GM12878 (cell line): ENCODE data around the gene RHBDF2. TPM values are rescaled to one million over a fixed set of nuclear protein-coding genes. Genes with fewer than 3 reads are reported as not detected.

Source experiments
- BACH1 ChIP-seq: fragments of 450-650 bp; IDR thresholded peaks from 2 replicates; pipeline ENCODE4 v1.6.1; 2017; ENCODE audit warnings: mild to moderate bottlenecking, borderline replicate concordance
- EGR1 ChIP-seq, 2 experiments: IDR thresholded peaks; 1 replicate in 1 of 2; 2 replicates in 1 of 2; pipeline ENCODE4 v1.6.1; 2011 to 2012; ENCODE audit warnings: low read depth in 2 of 2, low read length in 2 of 2, borderline replicate concordance in 1 of 2, mild to moderate bottlenecking in 1 of 2, moderate library complexity in 1 of 2
- HCFC1 ChIP-seq: fragments of 150-350 bp; IDR thresholded peaks from 2 replicates; pipeline ENCODE4 v1.6.1; 2014; ENCODE audit warnings: low read length
- HDGF ChIP-seq: fragments of 450-650 bp; IDR thresholded peaks from 2 replicates; pipeline ENCODE4 v1.6.1; 2016; ENCODE audit warnings: antibody characterized with exemption
- MLLT1 ChIP-seq: fragments of 450-650 bp; IDR thresholded peaks from 2 replicates; pipeline ENCODE4 v1.6.1; 2016; ENCODE audit warnings: mild to moderate bottlenecking
- MYB ChIP-seq: fragments of 150-350 bp; IDR thresholded peaks from 2 replicates; pipeline ENCODE4 v1.6.1; 2014; ENCODE audit warnings: mild to moderate bottlenecking, low read depth, low read length, borderline replicate concordance
- NBN ChIP-seq: fragments of 450-650 bp; IDR thresholded peaks from 2 replicates; pipeline ENCODE4 v1.6.1; 2016
- NR2F1 ChIP-seq: fragments of 450-650 bp; conservative IDR thresholded peaks from 2 replicates; pipeline ENCODE4 v1.6.1; 2017; ENCODE audit warnings: mild to moderate bottlenecking
- POLR2A ChIP-seq: IDR thresholded peaks from 2 replicates; pipeline ENCODE4 v1.6.1; 2011; ENCODE audit warnings: low read depth, mild to moderate bottlenecking, low read length
- POLR2AphosphoS2 ChIP-seq: IDR thresholded peaks from 2 replicates; pipeline ENCODE4 v1.6.1; 2011; ENCODE audit warnings: low read depth, mild to moderate bottlenecking, low read length, improper control_type of control experiment, moderate library complexity
- SMAD5 ChIP-seq: IDR thresholded peaks from 2 replicates; pipeline ENCODE4 v1.6.1; 2016; ENCODE audit warnings: antibody characterized with exemption, low read depth
- TAF1 ChIP-seq: IDR thresholded peaks from 2 replicates; pipeline ENCODE4 v1.6.1; 2011; ENCODE audit warnings: mild to moderate bottlenecking, low read depth, low read length, borderline replicate concordance
- ZNF207 ChIP-seq: fragments of 450-650 bp; IDR thresholded peaks from 2 replicates; pipeline ENCODE4 v1.6.1; 2014; ENCODE audit warnings: antibody characterized with exemption, mild to moderate bottlenecking, borderline replicate concordance
- ZNF24 ChIP-seq: fragments of 450-650 bp; IDR thresholded peaks from 2 replicates; pipeline ENCODE4 v1.6.1; 2017; ENCODE audit warnings: antibody characterized with exemption, mild to moderate bottlenecking
- polyA plus RNA-seq, 11 experiments: library from polyadenylated mRNA; depleted of rRNA in 4 of 11; unstranded in 6 of 11; stranded (reverse) in 5 of 11; fragments of >200 nt; fragmentation: Nextera tagmentation in 4 of 11; fragmentation: Illumina TruSeq in 1 of 11; extraction: Ambion mirVana in 4 of 11; extraction: Trizol in 1 of 11; gene quantifications; 1 replicate in 1 of 11; 2 replicates in 10 of 11; pipeline versions ENCODE4 v1.2.1 to v1.2.3, GENCODE V29; 2011 to 2016; ENCODE audit warnings: inconsistent platforms in 2 of 11, missing spikeins in 2 of 11, low read depth in 1 of 11
- total RNA-seq, 4 experiments: library from RNA; depleted of rRNA in 3 of 4; stranded (reverse); fragments of >200 nt in 3 of 4; fragmentation: Illumina TruSeq in 1 of 4; extraction: Trizol in 1 of 4; gene quantifications; 2 replicates each; pipeline versions ENCODE4 v1.2.1 to v1.2.3, GENCODE V29; 2013 to 2021
- TF ChIP-seq, protein P1 (sequence below): fragments of 450-650 bp; IDR thresholded peaks from 2 replicates; pipeline ENCODE4 v1.6.1; 2017; ENCODE audit warnings: borderline replicate concordance
- TF ChIP-seq, protein P2 (sequence below): fragments of 450-650 bp; IDR thresholded peaks from 2 replicates; pipeline ENCODE4 v1.6.1; 2016; ENCODE audit warnings: mild to moderate bottlenecking, moderate library complexity, borderline replicate concordance
- TF ChIP-seq, protein P3 (sequence below): IDR thresholded peaks from 2 replicates; pipeline ENCODE4 v1.6.1; 2012; ENCODE audit warnings: mild to moderate bottlenecking, low read depth, low read length

RHBDF2 gene
- total and polyA plus RNA-seq, 10 of the 15 experiments (the other 5 are each of a cell fraction or from before 2014, with no cell fraction given): 0.97 to 43.0 (median 18.7) TPM

DNA sequence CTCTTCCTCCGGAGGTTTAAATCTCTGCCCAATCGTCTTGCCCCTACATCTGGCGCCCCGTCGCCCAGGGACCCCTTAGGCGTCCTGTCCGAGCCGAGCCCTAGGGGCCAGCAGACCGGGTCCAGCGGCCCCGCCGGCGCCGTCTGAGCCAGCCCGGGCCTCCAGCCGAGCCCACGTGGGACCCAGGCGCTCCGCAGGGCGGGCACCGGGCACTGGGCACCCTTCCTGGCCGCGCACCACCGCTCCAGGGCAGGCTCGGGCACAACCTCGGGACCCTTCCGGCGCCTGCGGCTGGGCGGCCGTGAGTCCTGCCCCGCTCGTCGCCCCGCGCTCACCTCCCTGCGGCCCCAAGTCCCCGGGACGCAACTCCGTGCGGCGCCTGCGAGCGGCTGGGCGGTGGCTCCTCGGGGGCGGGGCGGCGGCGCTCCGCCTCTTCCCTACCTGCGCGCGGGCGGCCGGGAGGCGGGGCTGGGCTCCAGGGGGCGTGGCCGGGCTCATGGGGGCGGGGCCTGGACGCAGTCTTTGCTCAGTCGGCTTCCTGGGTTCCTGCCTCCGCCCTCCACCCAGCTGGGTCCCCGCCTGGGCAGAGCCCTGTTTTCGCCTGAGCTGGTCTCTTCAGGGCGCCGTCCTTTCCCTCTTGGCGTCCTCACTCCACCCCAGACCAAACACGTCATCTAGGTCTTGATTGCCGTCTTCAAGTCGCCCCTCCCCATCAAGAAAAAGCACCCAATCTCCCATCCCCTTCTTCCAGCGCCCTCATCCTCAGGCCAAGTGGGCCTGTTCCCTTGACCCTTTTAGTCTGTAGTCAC is at the start of gene RHBDF2 (continued):
- TF ChIP-seq, protein P1, sequence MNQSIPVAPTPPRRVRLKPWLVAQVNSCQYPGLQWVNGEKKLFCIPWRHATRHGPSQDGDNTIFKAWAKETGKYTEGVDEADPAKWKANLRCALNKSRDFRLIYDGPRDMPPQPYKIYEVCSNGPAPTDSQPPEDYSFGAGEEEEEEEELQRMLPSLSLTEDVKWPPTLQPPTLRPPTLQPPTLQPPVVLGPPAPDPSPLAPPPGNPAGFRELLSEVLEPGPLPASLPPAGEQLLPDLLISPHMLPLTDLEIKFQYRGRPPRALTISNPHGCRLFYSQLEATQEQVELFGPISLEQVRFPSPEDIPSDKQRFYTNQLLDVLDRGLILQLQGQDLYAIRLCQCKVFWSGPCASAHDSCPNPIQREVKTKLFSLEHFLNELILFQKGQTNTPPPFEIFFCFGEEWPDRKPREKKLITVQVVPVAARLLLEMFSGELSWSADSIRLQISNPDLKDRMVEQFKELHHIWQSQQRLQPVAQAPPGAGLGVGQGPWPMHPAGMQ: no peak
- TF ChIP-seq NR2F1 (peak; percentile 58; the same call in 1 of the 2 replicates), MLLT1 (no peak), POLR2AphosphoS2 (0 out of 2 replicates have a peak, but pooled peaks have one; percentile 24), BACH1 (peak; percentile 78), SMAD5 (no peak), ZNF24 (0 out of 2 replicates have a peak, but pooled peaks have one; percentile 46), NBN (peak; percentile 74), ZNF207 (no peak), HDGF (peak; percentile 99), EGR1 (IDR thresholded peaks at IDR 0.05; ENCODE audit: borderline replicate concordance in 1 of 2, low read depth in 2 of 2, low read length in 2 of 2) (peak in 1 of 2 experiments; percentile 53; a peak in 2 of 3 replicates), POLR2A (peak; percentile 85), MYB (no peak), TAF1 (0 out of 2 replicates have a peak, but pooled peaks have one; percentile 22), HCFC1 (no peak; the same call in 1 of the 2 replicates)
- TF ChIP-seq, protein P2, sequence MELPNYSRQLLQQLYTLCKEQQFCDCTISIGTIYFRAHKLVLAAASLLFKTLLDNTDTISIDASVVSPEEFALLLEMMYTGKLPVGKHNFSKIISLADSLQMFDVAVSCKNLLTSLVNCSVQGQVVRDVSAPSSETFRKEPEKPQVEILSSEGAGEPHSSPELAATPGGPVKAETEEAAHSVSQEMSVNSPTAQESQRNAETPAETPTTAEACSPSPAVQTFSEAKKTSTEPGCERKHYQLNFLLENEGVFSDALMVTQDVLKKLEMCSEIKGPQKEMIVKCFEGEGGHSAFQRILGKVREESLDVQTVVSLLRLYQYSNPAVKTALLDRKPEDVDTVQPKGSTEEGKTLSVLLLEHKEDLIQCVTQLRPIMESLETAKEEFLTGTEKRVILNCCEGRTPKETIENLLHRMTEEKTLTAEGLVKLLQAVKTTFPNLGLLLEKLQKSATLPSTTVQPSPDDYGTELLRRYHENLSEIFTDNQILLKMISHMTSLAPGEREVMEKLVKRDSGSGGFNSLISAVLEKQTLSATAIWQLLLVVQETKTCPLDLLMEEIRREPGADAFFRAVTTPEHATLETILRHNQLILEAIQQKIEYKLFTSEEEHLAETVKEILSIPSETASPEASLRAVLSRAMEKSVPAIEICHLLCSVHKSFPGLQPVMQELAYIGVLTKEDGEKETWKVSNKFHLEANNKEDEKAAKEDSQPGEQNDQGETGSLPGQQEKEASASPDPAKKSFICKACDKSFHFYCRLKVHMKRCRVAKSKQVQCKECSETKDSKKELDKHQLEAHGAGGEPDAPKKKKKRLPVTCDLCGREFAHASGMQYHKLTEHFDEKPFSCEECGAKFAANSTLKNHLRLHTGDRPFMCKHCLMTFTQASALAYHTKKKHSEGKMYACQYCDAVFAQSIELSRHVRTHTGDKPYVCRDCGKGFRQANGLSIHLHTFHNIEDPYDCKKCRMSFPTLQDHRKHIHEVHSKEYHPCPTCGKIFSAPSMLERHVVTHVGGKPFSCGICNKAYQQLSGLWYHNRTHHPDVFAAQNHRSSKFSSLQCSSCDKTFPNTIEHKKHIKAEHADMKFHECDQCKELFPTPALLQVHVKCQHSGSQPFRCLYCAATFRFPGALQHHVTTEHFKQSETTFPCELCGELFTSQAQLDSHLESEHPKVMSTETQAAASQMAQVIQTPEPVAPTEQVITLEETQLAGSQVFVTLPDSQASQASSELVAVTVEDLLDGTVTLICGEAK: no peak
- TF ChIP-seq, protein P3, sequence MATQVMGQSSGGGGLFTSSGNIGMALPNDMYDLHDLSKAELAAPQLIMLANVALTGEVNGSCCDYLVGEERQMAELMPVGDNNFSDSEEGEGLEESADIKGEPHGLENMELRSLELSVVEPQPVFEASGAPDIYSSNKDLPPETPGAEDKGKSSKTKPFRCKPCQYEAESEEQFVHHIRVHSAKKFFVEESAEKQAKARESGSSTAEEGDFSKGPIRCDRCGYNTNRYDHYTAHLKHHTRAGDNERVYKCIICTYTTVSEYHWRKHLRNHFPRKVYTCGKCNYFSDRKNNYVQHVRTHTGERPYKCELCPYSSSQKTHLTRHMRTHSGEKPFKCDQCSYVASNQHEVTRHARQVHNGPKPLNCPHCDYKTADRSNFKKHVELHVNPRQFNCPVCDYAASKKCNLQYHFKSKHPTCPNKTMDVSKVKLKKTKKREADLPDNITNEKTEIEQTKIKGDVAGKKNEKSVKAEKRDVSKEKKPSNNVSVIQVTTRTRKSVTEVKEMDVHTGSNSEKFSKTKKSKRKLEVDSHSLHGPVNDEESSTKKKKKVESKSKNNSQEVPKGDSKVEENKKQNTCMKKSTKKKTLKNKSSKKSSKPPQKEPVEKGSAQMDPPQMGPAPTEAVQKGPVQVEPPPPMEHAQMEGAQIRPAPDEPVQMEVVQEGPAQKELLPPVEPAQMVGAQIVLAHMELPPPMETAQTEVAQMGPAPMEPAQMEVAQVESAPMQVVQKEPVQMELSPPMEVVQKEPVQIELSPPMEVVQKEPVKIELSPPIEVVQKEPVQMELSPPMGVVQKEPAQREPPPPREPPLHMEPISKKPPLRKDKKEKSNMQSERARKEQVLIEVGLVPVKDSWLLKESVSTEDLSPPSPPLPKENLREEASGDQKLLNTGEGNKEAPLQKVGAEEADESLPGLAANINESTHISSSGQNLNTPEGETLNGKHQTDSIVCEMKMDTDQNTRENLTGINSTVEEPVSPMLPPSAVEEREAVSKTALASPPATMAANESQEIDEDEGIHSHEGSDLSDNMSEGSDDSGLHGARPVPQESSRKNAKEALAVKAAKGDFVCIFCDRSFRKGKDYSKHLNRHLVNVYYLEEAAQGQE: no peak
